Stimulated activated CD4-positive, alpha-beta T cell treated with anti-CD3 and anti-CD28 coated beads, Interleukin-4, amount 100 ng/mL, for 4 hours (primary cell): ENCODE results near the gene TPCN2.

Source experiments
- DNase-seq, 2 experiments: peaks; one replicate each; pipeline ENCODE4 v3.0.0-alpha.2; 2020

Gene TPCN2

DNA sequence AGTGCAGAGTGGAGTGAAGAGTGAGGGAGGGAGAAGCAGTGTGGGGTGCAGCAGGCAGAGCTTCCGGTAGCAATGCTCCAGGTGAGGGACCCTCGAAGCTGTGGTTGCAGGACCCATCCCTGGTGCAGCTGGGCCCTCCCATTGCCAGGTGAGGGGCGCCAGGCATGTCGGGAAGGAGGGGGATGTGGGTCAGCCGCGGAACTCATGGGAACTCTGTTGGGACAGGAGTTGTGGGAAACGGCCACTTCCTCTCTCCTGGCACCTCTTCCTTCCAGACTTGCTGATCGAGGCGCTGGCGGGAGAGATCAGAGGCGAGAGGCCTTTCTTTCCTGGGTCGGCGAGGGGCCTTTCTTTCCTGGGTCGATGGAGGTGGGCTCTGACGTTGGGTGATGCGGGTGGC, 48.5 kb downstream of the TPCN2 start:
- no peak for DNase-seq

DNA sequence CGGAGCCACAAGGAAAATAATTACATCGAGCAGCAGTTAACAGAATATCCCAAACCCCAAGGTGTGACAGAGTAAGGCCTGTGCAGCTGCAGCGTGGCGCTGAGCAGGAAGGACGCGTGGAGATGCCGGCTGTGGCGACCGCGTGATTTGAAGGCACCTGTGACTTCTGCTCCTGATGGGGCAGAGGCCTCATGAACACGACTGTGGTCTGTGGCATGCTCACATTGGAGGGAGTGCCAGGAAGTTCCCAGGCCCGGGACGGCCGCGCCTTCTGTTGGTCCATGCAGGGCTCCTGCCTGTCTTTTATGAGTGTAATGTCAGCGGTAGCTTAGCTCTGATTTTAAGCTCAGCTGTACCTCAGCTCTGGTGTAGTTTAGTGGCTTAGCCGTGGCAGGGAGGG, 50.4 kb downstream of the TPCN2 start:
- DNase-seq: no peak

DNA sequence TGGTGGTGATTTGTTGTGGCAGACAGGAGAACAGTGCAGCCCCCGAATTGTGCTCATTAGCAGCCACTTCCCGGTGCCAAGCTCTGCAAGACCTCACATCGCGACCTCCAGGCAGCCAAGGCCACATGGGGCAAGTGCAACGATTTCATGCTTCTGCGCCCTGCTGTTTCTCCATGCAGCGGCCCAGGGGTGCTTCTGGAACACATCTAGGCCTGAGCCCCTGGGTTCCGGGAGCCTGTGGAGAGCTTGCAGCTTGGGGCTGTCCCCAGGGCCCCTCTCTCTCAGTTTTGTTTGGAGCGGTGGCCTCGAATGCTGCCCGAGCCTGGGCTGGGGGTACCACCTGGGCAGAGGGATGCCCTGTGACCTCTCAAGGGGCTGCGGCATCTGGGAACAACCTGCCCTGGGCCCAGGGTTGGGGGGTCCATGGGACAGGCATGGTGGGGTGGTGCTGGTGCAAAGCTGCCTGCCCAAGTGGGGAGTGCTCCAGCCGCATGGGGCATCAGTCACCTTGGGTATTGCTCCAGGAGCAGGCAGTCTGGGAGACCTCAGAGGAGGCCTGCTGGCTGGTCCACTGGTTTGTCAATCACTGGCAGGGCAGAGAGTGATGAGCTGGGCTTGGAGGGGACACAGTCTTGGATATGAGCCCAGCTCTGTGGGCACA, 51.9 kb downstream of the TPCN2 start:
- DNase-seq: no peak

DNA sequence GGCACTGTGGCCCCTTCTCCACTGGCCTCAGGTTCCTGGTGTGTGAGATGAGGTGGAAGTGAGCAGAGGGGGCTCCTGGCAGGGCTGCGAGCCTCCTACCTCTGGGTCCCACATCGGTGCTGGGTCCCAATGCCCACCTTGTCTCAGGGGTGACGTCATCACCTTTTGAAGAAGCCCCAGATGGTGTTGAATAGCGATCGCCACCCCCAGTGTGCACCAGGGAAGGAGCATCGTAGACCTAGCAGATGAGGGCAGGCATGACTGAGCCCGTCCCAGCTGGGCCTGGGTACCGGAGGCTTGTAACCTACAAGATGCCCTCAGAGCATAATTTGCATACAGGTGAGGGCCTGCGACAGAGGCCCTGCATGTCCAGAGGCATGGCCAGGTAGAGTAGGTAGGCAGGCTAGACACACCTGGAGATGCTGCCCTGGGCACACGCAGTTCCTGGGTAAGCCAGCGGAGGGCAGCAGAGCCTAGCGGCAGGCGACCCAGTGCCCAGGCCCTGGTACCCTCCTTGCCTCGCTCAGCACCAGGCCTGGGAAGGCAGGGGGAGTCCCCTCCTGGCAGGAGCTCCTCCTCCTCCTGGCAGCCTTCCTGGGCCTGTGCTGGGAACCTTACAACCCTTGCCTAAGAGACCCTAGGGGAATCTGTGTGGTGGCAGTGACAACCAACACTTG, 52.5 kb downstream of the TPCN2 start:
- DNase-seq: peak; percentile 74 to 78

DNA sequence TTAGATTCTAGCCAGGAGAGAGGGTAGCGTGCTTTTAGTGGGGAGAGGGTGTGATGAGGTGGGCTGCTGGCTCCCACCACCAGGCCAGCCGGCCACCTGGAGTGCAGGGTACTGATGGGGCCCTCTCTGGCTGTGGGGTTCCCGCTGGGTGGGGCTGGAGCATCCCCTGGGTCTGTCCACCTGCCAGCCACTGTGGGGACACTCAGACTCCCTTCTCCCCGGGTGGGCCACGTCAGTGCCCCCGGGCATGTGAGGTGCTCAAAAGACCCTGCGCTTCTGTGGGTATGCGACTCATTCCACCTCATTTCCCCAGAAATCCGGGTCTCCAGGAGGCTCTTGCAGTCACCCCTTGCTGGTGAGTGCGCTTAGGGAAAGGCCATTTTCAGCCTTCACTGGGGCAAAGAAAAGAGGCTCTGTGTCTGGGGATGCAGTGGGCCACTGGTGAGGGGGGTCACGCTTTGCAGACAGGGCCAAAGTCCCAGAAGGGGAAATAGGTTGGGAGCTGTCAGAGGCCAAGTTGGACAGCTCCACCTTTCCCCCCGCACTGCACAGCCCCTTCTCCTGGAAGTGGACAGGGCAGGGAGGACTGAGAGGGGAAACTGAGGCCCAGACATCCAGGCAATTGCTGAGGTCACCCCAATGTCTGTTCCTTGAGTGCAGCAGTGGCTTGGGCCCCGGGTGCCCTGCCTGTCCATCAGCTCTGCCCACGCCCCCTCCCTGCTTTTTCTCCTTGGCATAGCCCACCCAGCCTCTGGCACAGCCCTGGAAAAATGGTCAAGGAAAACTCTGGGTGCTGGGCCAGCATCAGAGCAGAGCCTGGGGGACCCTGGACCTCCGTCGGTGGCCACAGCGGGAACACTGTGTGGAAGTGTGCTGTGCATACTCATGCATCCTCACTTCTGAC, 53.3 kb downstream of the TPCN2 start:
- DNase-seq: no peak

DNA sequence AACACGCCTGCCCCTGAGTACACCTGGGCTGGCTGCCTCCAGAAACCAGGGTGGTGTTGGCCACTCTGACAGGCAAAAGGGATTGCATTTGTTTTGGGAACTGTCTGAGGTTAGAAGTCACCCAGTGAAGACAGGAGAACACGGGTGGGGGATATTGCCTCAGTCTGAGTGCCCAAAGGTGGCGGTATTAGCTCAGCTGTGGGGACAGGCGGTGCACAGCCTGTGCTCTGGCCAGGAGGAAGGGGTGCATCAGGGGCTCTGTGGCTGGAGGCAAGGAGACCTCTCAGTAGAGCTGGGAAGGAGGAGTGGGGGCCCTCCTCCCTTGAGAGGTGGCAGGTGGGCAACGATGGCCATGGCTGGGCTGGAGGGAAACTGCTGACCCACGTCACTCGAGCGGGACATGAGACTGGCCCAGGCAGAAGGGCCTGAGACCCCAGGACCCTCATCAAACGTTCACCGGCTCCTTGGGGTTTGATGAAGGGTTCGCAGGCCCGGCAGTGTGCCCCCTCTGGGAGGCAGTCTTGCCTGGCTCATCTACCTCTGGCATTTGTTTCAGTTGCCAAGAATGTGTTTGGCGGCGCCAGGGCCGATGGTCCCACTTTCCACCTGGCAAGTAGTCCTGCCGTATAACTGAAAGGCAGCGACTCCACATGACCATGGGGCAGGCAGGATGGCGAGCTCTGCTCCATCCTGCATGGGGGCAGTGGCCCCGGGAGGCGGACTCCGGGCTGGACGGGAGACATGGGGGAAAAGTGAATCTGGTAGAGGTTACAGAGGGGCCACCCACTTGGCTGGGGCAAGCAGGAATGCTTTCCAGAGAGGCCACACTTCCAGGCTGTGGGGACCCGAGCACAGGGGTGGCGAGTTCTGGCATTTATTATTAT, 54.2 kb downstream of the TPCN2 start:
- no peak for DNase-seq

DNA sequence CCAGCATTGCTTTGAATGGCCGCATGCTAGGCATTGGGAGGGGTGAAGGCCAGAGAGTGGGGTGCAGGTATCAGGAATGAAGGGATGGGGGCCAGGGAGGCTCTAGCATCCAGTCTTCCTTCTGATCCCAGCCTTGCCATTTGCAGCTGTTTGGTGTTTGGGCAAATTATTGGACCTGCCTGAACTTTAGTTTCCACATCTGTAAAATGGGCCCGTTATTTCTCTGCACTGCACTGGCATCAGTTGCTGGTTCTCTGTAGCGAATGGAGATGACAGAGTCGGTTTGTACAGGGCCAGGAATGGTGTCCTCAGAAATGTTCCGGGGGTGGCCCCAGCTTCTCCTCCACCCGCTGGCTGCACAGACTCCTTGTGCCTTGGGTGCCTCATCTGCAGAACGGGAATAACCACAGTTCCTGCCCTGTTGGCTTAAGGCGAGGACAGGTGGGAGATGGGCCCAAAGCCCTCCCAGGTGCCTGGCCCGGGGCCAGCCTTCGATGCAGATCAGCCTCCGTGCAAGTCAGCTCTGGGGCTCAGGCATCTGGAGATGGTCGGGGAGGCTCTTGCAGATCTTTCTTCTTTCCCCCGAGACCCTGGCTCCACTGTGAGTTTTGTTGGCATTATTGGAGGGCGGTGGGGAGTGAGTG, 55.6 kb downstream of the TPCN2 start:
- DNase-seq: no peak

DNA sequence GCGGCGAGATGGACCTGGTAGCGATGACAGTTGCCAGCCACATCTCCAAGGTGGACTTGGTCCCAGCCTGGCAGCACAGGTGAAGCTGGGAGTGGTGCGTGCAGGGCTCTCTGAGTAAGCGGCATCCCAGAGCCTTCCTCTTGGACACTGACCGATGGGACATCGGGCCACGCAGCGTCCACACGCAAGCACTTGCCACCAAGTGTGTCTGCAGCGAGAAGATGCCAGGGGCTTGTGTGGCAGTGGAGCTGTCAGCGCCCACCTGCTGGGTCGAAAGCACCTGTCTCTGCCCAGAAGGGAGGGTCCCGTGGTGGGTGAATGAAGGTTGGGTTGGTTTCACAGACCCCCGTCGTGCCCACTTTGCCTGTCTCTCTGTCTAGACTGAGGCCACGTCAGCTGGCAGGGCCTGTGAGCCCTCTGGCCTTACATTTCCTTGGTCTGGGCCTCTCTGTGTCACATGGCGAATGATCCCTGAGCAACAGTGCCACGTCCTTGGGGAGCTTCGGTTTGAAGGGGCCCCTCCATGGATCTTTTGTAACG, 56.2 kb downstream of the TPCN2 start:
- no peak for DNase-seq

DNA sequence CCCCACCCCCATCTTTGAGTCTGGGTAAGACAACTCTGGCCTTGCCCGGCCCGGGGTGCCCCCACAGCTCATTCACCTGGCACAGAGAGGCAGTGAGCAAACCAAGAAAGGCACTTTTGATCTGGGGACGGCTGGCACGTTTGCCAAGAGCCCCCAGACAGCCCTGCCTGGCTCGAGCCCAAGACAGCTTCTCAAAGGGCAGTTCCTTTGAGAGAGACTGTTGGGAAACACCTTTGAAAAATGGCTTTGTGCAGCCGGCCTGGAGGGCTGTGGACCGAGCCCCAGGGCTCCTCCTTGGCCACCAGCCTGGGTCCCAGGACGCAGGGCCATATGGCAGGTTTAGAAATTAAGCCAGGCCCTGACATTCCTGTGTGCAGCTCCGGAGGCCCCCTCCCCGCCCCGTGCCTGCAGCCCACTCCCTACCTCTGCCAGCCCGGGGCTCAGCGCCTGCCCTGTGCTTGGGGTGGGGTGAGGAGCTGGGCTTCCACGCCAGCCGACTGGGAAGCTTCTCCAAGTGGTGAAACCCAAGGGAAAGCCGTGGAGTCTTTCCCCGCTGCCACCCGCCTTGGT, 56.8 kb downstream of the TPCN2 start:
- no peak for DNase-seq

DNA sequence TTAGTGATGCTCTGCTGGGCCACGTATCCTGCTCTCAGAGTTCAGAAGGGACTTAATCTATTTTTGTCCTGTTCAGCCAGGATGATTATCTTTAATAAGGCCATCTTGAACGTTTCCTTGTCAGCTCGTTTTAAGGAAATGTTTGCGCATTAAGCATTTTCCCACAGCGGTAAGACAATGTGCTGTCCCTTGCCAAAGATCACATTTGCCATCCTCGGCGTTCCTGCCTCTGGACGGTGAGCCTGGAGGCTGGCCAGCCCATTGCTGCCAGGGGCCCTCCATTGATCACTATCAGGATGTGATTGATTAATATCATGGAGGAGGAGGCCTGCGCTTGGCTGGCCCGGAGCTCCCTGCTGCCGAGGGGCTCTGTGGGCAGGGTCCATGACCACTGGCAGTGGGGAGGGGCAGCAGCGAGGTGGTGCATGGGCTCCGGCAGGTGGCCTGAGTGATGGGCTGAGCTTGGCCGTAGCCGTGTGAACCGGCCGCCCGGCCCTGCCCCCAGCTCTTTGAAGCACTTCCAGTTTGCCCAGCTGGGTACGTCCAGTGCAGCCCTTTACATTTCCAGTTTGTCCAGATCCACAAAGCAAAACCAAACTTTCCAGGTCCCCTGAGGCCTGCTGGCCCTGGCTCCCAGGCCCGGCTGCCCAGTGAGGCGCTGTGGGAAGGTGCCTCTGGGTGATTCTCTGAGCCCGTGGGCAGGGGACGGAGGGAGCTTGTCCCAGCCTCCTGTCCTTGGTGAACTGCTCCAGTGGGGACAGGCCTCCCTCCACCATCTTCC, 57.5 kb downstream of the TPCN2 start:
- no peak for DNase-seq

DNA sequence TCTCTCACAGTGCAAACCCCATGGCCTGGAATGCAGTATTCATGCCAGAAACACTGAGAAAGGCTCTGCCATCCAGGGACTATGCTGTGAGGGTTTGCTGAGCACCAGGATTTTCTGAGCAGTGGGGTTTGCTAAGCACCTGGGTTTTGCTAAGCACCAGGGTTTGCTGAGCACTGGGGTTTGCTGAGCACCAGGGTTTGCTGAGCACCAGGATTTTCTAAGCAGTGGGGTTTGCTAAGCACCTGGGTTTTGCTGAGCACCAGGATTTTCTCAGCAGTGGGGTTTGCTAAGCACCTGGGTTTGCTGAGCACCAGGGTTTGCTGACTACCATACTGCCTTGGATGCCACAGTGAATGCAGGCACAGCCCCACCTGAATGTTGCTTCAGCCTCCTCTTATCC, 58.7 kb downstream of the TPCN2 start:
- no peak for DNase-seq

DNA sequence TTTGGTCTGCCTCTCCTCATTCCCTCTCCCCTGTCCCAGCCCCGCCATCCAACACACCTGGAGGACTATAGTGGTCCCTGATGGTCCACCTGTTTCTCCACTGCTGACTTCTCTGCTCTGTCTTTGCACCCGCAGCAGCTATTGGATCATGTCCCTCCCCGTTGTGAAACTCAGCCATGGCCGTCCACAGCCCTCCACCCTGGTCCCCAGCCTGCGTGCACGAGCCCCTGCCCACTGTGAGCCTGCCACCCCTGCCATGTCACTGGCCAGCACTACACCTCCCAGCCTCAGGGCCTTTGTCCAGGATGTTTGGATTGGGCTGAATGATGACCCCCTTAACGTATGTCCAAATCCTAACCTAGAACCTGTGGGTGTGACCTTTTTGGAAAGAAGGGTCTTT, 59.3 kb downstream of the TPCN2 start:
- DNase-seq: no peak

DNA sequence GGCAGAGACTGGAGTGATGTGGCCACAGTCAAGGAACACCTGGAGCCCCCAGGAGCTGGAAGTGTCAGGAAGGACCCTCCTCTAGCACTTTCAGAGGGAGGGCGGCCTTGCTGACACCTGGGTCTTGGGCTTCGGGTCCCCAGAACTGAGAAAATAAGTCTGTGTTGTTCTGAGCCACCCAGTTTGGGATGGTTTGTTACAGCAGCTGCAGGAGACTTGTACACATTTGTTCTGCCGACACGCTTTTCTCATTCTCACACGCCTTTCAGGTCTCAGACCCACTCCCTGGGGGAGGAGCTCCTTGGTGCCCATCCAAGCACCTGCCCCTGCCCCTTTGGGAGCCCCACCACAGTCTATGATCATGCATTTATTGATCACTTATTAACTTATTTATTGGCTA, 59.8 kb downstream of the TPCN2 start:
- no peak for DNase-seq

DNA sequence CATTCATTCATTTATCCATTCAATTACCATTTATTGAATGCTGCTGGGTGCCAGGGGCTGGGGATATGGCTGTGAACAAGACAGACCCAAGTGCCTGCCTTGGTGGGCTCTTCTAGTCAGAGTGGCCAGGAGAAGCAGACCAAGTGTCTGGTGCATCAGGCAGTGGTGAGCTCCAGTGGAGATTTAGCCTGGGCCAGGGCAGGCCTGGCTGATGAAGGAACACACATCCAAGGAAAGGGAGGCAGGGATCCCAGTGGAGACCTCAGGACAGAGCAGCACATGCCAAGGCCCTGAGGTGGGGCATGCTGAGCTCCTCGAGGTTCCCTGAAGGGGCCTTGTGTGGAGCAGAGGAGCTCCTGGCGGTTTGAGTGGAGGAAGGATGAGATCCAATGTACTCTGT, 60.4 kb downstream of the TPCN2 start:
- no peak for DNase-seq

DNA sequence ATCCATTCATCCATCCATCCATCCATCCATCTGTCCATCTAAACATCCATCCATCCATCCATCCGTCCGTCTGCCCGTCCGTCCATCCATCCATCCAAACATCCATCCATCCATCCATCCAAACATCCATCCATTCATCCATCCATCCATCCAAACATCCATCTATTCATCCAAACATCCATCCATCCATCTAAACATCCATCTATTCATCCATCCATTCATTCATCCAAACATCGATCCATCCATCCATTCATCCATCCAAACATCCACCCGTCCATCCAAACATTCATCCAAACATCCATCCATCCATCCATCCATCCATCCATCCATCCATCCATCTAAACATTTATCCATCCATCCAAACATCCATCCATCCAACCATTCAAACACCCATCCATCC, 61.7 kb downstream of the TPCN2 start:
- DNase-seq: no peak

DNA sequence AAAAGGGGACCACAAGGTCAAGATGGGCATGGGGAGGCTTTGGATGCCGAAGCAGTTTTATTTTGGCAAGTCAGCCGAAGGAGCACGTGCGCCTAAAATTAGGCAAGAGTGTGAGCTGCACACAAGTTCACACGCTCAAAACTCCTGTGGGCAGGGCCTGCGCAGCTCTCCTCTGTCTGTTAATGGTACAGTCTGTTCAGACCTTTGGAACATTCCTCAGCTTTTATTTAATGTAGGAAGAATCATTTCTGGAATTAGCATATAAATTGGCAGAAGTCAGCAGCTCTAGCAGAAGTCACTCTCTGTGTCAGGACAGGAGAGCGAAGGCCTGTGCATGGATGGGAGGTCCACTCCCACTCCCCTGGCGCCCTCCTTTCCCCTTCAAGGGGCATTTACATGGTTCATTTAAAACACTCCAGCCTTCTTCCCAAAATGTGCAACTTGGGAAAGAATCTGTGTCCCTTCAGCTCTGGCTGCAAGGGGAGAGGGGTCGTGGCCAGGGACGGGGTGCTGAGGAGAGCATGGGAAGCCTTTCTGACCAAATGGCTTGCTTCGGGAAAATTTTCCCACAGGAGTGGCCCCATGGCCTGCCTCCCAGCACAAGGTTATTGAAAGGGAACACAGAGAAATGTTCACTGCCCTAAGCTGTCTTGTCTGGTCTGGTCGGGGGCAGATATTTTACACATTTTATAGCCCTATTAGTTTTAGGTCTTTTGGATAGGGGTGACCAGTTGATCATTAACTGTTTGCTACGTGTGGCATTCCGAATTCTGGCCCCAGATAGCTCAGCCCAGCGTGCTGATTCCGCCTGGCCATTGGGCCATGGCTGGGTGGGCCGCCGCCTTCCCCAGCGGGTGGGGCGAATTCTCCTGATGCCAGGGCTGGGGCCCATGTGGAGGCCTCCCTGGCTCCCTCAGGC, 63.2 kb downstream of the TPCN2 start:
- DNase-seq: no peak

DNA sequence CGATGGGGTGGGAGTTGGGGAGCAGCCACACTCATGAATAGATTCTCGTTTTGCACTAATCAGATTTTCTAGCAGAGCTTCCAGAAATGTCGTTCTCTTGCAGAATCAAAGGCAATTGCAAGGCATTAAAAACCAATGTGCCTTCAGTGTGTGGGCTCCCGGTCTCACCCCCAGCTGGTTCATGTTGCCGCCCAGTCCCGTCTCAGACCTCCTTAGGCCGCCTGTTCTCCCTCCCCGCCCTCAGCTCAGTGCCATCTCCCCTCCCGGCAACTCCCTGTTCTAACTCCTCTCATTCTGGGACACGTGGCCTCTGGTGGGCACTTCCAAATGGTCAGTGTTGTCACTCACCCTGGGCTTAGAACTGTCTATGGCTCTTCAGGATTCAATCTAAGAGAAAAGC, 64.5 kb downstream of the TPCN2 start:
- DNase-seq: no peak

DNA sequence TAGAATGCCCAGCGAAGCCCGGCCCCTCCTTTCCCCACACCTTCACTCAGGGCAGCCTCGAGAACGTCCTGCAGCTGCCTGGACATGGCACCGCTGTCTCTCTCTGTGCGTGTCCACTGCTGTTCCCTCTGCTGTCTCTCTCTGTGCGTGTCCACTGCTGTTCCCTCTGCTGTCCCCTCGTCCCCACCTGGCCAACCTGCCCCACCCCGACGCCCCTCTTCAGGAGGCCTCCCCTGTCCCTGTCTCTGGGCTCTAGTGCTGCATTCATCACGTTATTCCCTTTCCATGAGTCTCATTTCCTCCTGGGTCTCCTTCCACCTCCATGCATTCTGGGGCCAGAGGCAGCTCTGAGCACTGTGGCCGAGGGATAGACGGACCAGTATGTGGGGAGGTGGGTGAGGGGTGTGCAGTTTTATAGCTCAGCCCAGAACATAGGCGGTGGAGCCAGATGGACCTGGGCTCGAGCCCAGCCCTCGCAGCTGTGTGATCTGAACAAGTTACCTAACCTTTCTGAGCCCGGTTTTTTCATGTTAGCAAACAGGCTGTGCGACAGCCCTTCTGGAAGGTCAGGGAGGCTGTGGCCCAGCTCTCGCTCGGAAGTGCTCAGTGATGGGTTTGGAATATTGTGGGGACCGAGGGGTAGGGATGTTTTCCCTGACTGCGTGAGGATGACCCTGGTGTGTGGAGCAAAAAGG, 65.1 kb downstream of the TPCN2 start:
- no peak for DNase-seq

DNA sequence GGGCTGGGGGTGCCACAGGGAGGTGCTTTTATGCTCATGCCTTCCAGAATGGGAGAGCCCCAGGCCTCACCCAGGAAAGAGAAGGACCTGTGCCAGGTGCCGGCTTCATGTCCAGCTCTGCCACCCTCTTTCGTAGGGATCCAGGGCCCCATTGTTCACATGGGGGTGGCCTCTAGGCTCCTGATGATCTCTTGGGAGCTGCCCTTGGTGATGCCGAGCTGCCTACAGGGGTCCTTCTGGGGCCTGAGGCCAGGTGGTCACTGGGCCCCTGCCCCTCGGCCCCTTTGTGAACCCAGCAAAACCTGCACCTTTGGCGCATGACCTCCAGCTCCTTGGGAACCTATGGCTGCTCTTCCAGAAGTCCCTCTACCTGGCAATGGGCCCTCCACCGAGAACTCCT, 65.6 kb downstream of the TPCN2 start:
- DNase-seq: no peak
